ENCODE measurements around the gene UCK2. TPM values are rescaled to one million over a fixed set of nuclear protein-coding genes. Genes with fewer than 3 reads are reported as not detected.

Gene UCK2
- total RNA-seq, 4 donors from 2014 or later = 20.9 to 30.4 (median 29.2) TPM

GRCh38 chr1:165816826-165817497 lies 10.5 kb upstream of the UCK2 start:
- TF ChIP-seq EP300 (IDR thresholded peaks at IDR 0.05) (no peak), POLR2AphosphoS5 (IDR thresholded peaks at IDR 0.05) (no peak), POLR2A (IDR thresholded peaks at IDR 0.05) (no peak), CTCF (IDR thresholded peaks at IDR 0.05) (no peak)
- Histone ChIP-seq H3K27ac (no peak overlapping the region), H3K4me1 (no peaks in the 10 kb centered on the region), H3K27me3 (peaks cover 15% of the 10 kb centered on the region), H3K9me3 (peaks cover 0 to 12% (median 0%) of the 10 kb centered on the region in 3 donors), H3K36me3 (no peaks in the 10 kb centered on the region), H3K4me3 (no peak overlapping the region)
- ATAC-seq = no peak
- 60 to 71% methylated on average over 2 to 5 of the region's 13 CpGs for WGBS, 2 donors (ENCODE audit: low coverage in 1 of 2)

- Histone ChIP-seq H3K4me1 (peaks cover 0 to 11% (median 6%) of the 10 kb centered on the region in 3 donors), H3K4me3 (no peak overlapping the region), H3K36me3 (no peaks in the 10 kb centered on the region), H3K9me3 (no peaks in the 10 kb centered on the region), H3K27ac (no peak overlapping the region), H3K27me3 (no peaks in the 10 kb centered on the region)
- WGBS, 2 donors (ENCODE audit: low coverage in 1 of 2) = 61 to 74% methylated on average over 3 to 4 of the region's 4 CpGs
- no peak for ATAC-seq
- TF ChIP-seq POLR2AphosphoS5 (IDR thresholded peaks at IDR 0.05) = no peak
Measured at GRCh38 chr1:165823552-165824268, 3.7 kb upstream of the UCK2 start.

GRCh38 chr1:165824269-165824643 lies 3.2 kb upstream of the UCK2 start:
- Histone ChIP-seq H3K4me3 (no peak overlapping the region), H3K4me1 (peaks cover 0 to 17% (median 9%) of the 10 kb centered on the region in 3 donors), H3K27ac (no peak overlapping the region), H3K36me3 (no peaks in the 10 kb centered on the region), H3K9me3 (no peaks in the 10 kb centered on the region), H3K27me3 (no peaks in the 10 kb centered on the region)
- ATAC-seq = no peak
- TF ChIP-seq POLR2A (IDR thresholded peaks at IDR 0.05) = no peak
- TF ChIP-seq POLR2AphosphoS5 (IDR thresholded peaks at IDR 0.05) = no peak
- no peak for TF ChIP-seq CTCF (IDR thresholded peaks at IDR 0.05)
- no peak for TF ChIP-seq EP300 (IDR thresholded peaks at IDR 0.05)
- 60 to 64% methylated on average over 1 of the region's 1 CpG for WGBS, 2 donors (ENCODE audit: low coverage in 1 of 2)

- peak overlapping the region; percentile 34 to 95 (median 92) for H3K27ac ChIP-seq
- no peak for ATAC-seq
- H3K9me3 ChIP-seq = no peaks in the 10 kb centered on the region
- no peak for TF ChIP-seq POLR2AphosphoS5 (IDR thresholded peaks at IDR 0.05)
- no peak for TF ChIP-seq EP300 (IDR thresholded peaks at IDR 0.05)
- no peak for TF ChIP-seq CTCF (IDR thresholded peaks at IDR 0.05)
- no peak for TF ChIP-seq POLR2A (IDR thresholded peaks at IDR 0.05)
- WGBS, 2 donors (ENCODE audit: low coverage in 1 of 2) = 14 to 19% methylated on average over 10 of the region's 10 CpGs
- peak overlapping the region; percentile 47 to 90 for H3K4me3 ChIP-seq
- no peaks in the 10 kb centered on the region for H3K36me3 ChIP-seq
- H3K4me1 ChIP-seq = peaks cover 0 to 25% (median 11%) of the 10 kb centered on the region in 3 donors
- H3K27me3 ChIP-seq = no peaks in the 10 kb centered on the region
Measured at GRCh38 chr1:165826565-165827267, 698 bp upstream of the UCK2 start.

- Histone ChIP-seq H3K27ac (peak overlapping the region; percentile 48 to 95 (median 92)), H3K4me1 (peaks cover 0 to 25% (median 11%) of the 10 kb centered on the region in 3 donors), H3K9me3 (no peaks in the 10 kb centered on the region), H3K27me3 (no peaks in the 10 kb centered on the region), H3K4me3 (peak overlapping the region; percentile 47 to 90), H3K36me3 (no peaks in the 10 kb centered on the region)
- TF ChIP-seq CTCF (IDR thresholded peaks at IDR 0.05) (peak in 1 of 4 experiments; percentile 17), POLR2A (IDR thresholded peaks at IDR 0.05) (no peak)
- peak; percentile 23 for ATAC-seq
- 0 to 2% methylated on average over 8 of the region's 49 CpGs for WGBS, 2 donors (ENCODE audit: low coverage in 1 of 2)
Measured at GRCh38 chr1:165828103-165828668, 772 bp downstream of the UCK2 start.
